Midbrain (tissue), 1 donor: Measurements from ENCODE around the gene SDK1.
"Not testable (repeated sequence)": the region's sequence is repeated elsewhere in the genome, so short reads cannot be mapped to it uniquely, and the experiment has no call there.

ENCODE experiments used
- DNase-seq: peaks from one replicate; lab custom pipeline; 2025; lab: John Stamatoyannopoulos, UW

The SDK1 gene

GRCh38 chr7:4245135-4245865, 944.2 kb downstream of the SDK1 start:
- DNase-seq, result no peak

GRCh38 chr7:4245866-4246470, 944.9 kb downstream of the SDK1 start:
- DNase-seq, result no peak

- no peak for DNase-seq
Observed at GRCh38 chr7:4246536-4246935, 945.5 kb downstream of the SDK1 start.

- no peak for DNase-seq
Observed at GRCh38 chr7:4247106-4247876, 946.2 kb downstream of the SDK1 start.

GRCh38 chr7:4248295-4248694, 947.2 kb downstream of the SDK1 start:
- no peak for DNase-seq

- DNase-seq, result no peak
Observed at GRCh38 chr7:4249241-4249640, 948.2 kb downstream of the SDK1 start.

- no peak for DNase-seq
Observed at GRCh38 chr7:4255336-4255735, 954.3 kb downstream of the SDK1 start.

- DNase-seq, result peak; percentile 11
Observed at GRCh38 chr7:4256286-4256685, 955.2 kb downstream of the SDK1 start.

- DNase-seq, result peak; percentile 6
Observed at GRCh38 chr7:4257146-4258111, 956.4 kb downstream of the SDK1 start.

- DNase-seq, result not testable (repeated sequence)
Observed at GRCh38 chr7:4260116-4260515, 959.1 kb downstream of the SDK1 start.

GRCh38 chr7:4260867-4261600, 960.0 kb downstream of the SDK1 start:
- no peak for DNase-seq

GRCh38 chr7:4261601-4261960, 960.5 kb downstream of the SDK1 start:
- DNase-seq, result no peak

- not testable (repeated sequence) for DNase-seq
Observed at GRCh38 chr7:4264206-4264605, 963.2 kb downstream of the SDK1 start.

- DNase-seq, result no peak
Observed at GRCh38 chr7:4265066-4265465, 964.0 kb downstream of the SDK1 start.

- DNase-seq, result no peak
Observed at GRCh38 chr7:4265676-4266075, 964.6 kb downstream of the SDK1 start.

- no peak for DNase-seq
Observed at GRCh38 chr7:4266270-4267040, 965.4 kb downstream of the SDK1 start.

- no peak for DNase-seq
Observed at GRCh38 chr7:4267341-4268039, 966.4 kb downstream of the SDK1 start.

- DNase-seq, result no peak
Observed at GRCh38 chr7:4268040-4268965, 967.3 kb downstream of the SDK1 start.

- no peak for DNase-seq
Observed at GRCh38 chr7:4269086-4269485, 968.0 kb downstream of the SDK1 start.
